B cell (primary cell): ENCODE measurements around the gene MED15. TPM values are rescaled to one million over a fixed set of nuclear protein-coding genes. Genes with fewer than 3 reads are reported as not detected.

Experiments used
- ATAC-seq: fragments of 200-7000 bp; cut with Tn5 transposase; one replicate; pipeline ENCODE4 v1.10.0; 2021; ENCODE audit warnings: low read depth, mild to moderate bottlenecking, moderate number of reproducible peaks, moderate library complexity
- CTCF ChIA-PET: fragments of 350-600 bp; sonication (Branson Sonifier 250); formaldehyde crosslinking; loops from one replicate; lab custom pipeline; 2021; ENCODE audit warnings: antibody characterized with exemption, inconsistent platforms; lab: Charles Lee
- POLR2A ChIA-PET: fragments of 350-600 bp; sonication (Branson Sonifier 250); formaldehyde crosslinking; loops from one replicate; lab custom pipeline; 2021; ENCODE audit warnings: antibody characterized with exemption; lab: Charles Lee
- DNase-seq: peaks from one replicate; pipeline ENCODE4 v3.0.0; 2013
- H2AFZ ChIP-seq: 2 replicates; pipeline ENCODE4 v1.6.1; 2012; ENCODE audit warnings: mild to moderate bottlenecking, low read depth, low read length; ENCODE audit not compliant: insufficient read depth, poor library complexity, severe bottlenecking
- H3K27ac ChIP-seq, 2 donors: 1 replicate in 1 of 2; 2 replicates in 1 of 2; pipeline ENCODE4 v1.5.1; 2012 to 2013; ENCODE audit warnings: low read length in 2 of 2, mild to moderate bottlenecking in 2 of 2, moderate library complexity in 1 of 2
- H3K27me3 ChIP-seq, 4 experiments: fragments of 200-600 bp in 1 of 4; sonication (generic) in 1 of 4; replicated peaks in 1 of 4; 1 replicate in 2 of 4; 2 replicates in 2 of 4; pipeline versions ENCODE4 v1.6.1 to v1.7.0; 2013 to 2016; ENCODE audit warnings: low read length in 3 of 4, mild to moderate bottlenecking in 2 of 4, mixed read lengths in 1 of 4, moderate library complexity in 1 of 4; ENCODE audit not compliant: insufficient read depth in 4 of 4, control insufficient read depth in 3 of 4; ENCODE audit errors: control extremely low read depth in 1 of 4
- H3K36me3 ChIP-seq, 2 experiments: replicated peaks in 1 of 2; 1 replicate in 1 of 2; 2 replicates in 1 of 2; pipeline versions ENCODE4 v1.6.1 to v1.7.1; 2013; ENCODE audit warnings: low read length in 1 of 2; ENCODE audit not compliant: insufficient read depth in 2 of 2, control insufficient read depth in 1 of 2; ENCODE audit errors: control extremely low read depth in 1 of 2, extremely low read depth in 1 of 2
- H3K4me1 ChIP-seq, 2 donors: fragments of 200-600 bp in 1 of 2; sonication (generic) in 1 of 2; 1 replicate in 1 of 2; 2 replicates in 1 of 2; pipeline versions ENCODE4 v1.5.1 to v1.6.1; 2013 to 2017; ENCODE audit warnings: low read length in 2 of 2; ENCODE audit not compliant: control insufficient read depth in 2 of 2, insufficient read depth in 2 of 2
- H3K4me2 ChIP-seq: replicated peaks from 2 replicates; pipeline ENCODE3; 2012; ENCODE audit warnings: mild to moderate bottlenecking, low read depth, low read length; ENCODE audit not compliant: poor library complexity, severe bottlenecking
- H3K4me3 ChIP-seq, 5 experiments: fragments of 200-600 bp in 1 of 5; sonication (generic) in 1 of 5; 1 replicate in 3 of 5; 2 replicates in 2 of 5; pipeline versions ENCODE4 v1.5.1 to v1.7.0; 2011 to 2016; ENCODE audit warnings: low read length in 4 of 5, mild to moderate bottlenecking in 4 of 5, low read depth in 2 of 5, control low read depth in 1 of 5, moderate library complexity in 1 of 5; ENCODE audit not compliant: insufficient read depth in 1 of 5; ENCODE audit errors: control extremely low read depth in 1 of 5, extremely low read depth in 1 of 5
- H3K79me2 ChIP-seq: fragments of 200-600 bp; sonication (generic); one replicate; pipeline ENCODE4 v1.6.0; 2016; ENCODE audit warnings: low read length; ENCODE audit not compliant: control insufficient read depth, insufficient read depth
- H3K9ac ChIP-seq: fragments of 200-600 bp; sonication (generic); 2 replicates; pipeline ENCODE4 v1.6.1; 2017; ENCODE audit warnings: mild to moderate bottlenecking, low read length, moderate library complexity
- H3K9me3 ChIP-seq, 3 donors: one replicate each; pipeline versions ENCODE4 v1.6.1 to v1.7.1; 2013; ENCODE audit warnings: low read length in 2 of 3; ENCODE audit not compliant: control insufficient read depth in 2 of 3, insufficient read depth in 1 of 3; ENCODE audit errors: control extremely low read depth in 1 of 3
- H4K20me1 ChIP-seq: 2 replicates; pipeline ENCODE4 v1.6.0; 2012; ENCODE audit warnings: mild to moderate bottlenecking, low read length; ENCODE audit not compliant: insufficient read depth, control insufficient read depth, poor library complexity, severe bottlenecking
- H3K27ac Mint-ChIP-seq: one replicate; pipeline ENCODE4 v1.8.0; 2021; ENCODE audit warnings: mixed read lengths
- H3K27me3 Mint-ChIP-seq: one replicate; pipeline ENCODE4 v1.8.0; 2021; ENCODE audit warnings: mixed read lengths
- H3K4me1 Mint-ChIP-seq: one replicate; pipeline ENCODE4 v1.8.0; 2021; ENCODE audit warnings: mixed read lengths
- H3K4me3 Mint-ChIP-seq: one replicate; pipeline ENCODE4 v1.8.0; 2021; ENCODE audit warnings: mixed read lengths
- H3K9me3 Mint-ChIP-seq: one replicate; pipeline ENCODE4 v1.8.0; 2022; ENCODE audit warnings: mixed read lengths; ENCODE audit not compliant: insufficient read depth
- CTCF ChIP-seq: fragments of 200-600 bp; IDR thresholded peaks from one replicate; pipeline ENCODE4 v1.8.0; 2022; ENCODE audit warnings: antibody characterized with exemption, mild to moderate bottlenecking
- EZH2 ChIP-seq: IDR thresholded peaks from 2 replicates; pipeline ENCODE4 v1.6.1; 2012; ENCODE audit warnings: borderline replicate concordance, low read depth, mild to moderate bottlenecking, moderate library complexity, low read length; ENCODE audit not compliant: insufficient read depth, poor library complexity, severe bottlenecking
- WGBS: methylation state at CpG from one replicate; pipeline ENCODE4 v1.1.5; 2013; ENCODE audit warnings: missing lambda C conversion rate; ENCODE audit not compliant: insufficient coverage; 5-methylcytosine and 5-hydroxymethylcytosine counted together
- intact Hi-C: fragments of 100-400 bp; cut with micrococcal nuclease; formaldehyde crosslinking; loops from one replicate; pipeline ENCODE4 v1.10.0; 2022
- polyA plus RNA-seq: library from polyadenylated mRNA; depleted of rRNA; stranded (reverse); fragments of >200 nt; gene quantifications from 2 replicates; pipeline ENCODE4 v1.2.3, GENCODE V29; 2012
- total RNA-seq, 2 donors: library from RNA; stranded (reverse); fragments of 120-200 nt in 1 of 2; gene quantifications; 1 replicate in 1 of 2; 2 replicates in 1 of 2; pipeline versions ENCODE4 v1.2.3 to v1.2.4, GENCODE V29; 2013 to 2022

MED15 gene
- total and polyA plus RNA-seq, 2 donors (not counting 1 experiment from before 2014, with no cell fraction given) = 109 to 134 TPM

DNA sequence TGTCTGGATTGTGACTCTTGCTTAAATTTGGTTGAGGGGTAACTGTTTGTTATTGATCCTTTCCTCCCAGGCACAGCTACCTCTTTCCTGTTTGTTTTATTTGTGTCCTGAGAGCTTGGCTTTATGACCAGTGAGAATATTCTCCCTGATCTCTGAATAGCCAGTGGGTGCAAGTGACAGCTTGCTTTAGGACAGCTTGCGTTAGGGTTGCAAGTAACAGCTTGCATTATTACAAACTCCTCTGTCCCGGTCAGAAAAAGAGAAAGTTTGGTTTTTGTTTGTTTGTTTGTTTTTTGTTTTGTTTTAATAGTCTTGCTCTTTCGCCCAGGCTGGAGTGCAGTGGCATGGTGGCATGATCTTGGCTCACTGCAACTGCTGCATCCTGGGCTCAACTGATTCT is 8.5 kb upstream of the MED15 start:
- Histone ChIP-seq H3K27ac (no peak overlapping the region), H3K79me2 (peaks cover 21% of the 10 kb centered on the region), H4K20me1 (peaks cover 4% of the 10 kb centered on the region), H3K9me3 (no peaks in the 10 kb centered on the region), H3K4me1 (peaks cover 10 to 20% of the 10 kb centered on the region in 2 donors), H3K27me3 (no peaks in the 10 kb centered on the region), H3K4me2 (no peak overlapping the region), H2AFZ (no peak overlapping the region), H3K9ac (no peak overlapping the region), H3K4me3 (no peak overlapping the region), H3K36me3 (no peaks in the 10 kb centered on the region)
- Mint-ChIP-seq H3K9me3 (no peaks in the 10 kb centered on the region), H3K27ac (no peak overlapping the region), H3K4me1 (peaks cover 8% of the 10 kb centered on the region), H3K27me3 (no peaks in the 10 kb centered on the region), H3K4me3 (no peak overlapping the region)
- intact Hi-C loops = no loop called here
- POLR2A ChIA-PET = no interaction called here
- no peak for TF ChIP-seq CTCF
- TF ChIP-seq EZH2 = no peak
- CTCF ChIA-PET = interaction anchor here (1.1 to 1.6 kb wide), 4 partner anchors 15 to 81 kb away, joined by 3 to 10 read pairs (median 5); no protein-coding TSS in a partner anchor
- DNase-seq = no peak
- ATAC-seq = no peak
- 50% methylated on average over 2 of the region's 3 CpGs for WGBS

DNA sequence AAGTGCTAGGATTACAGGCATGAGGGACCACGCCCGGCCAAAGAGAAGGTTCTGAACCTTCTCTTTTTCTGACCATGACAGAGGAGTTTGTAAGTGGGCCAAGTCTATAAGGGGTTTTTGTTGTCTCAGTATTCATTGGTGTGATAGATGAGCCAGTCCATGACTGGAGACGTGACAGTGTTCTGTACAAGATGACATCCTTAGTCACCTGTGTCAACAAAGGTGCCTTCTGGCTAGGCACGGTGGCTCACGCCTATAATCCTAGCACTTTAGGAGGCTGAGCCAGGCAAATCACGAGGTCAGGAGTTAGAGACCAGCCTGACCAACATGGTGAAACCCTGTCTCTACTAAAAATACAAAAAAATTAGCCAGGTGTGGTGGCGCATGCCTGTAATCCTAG is 7.6 kb upstream of the MED15 start:
- H2AFZ ChIP-seq = no peak overlapping the region
- TF ChIP-seq CTCF = no peak
- no peak for TF ChIP-seq EZH2
- ChIA-PET CTCF (interaction anchor here (1.2 to 1.6 kb wide), 2 partner anchors 82 to 88 kb away, joined by 3 to 4 read pairs; no protein-coding TSS in a partner anchor), POLR2A (no interaction called here)
- no peak overlapping the region for H3K27ac Mint-ChIP-seq
- H3K4me1 ChIP-seq = peaks cover 1 to 11% of the 10 kb centered on the region in 2 donors
- no peak overlapping the region for H3K4me3 ChIP-seq
- no peaks in the 10 kb centered on the region for H3K27me3 Mint-ChIP-seq
- H3K9ac ChIP-seq = no peak overlapping the region
- no peaks in the 10 kb centered on the region for H4K20me1 ChIP-seq
- H3K4me2 ChIP-seq = no peak overlapping the region
- H3K9me3 Mint-ChIP-seq = no peaks in the 10 kb centered on the region
- H3K9me3 ChIP-seq = no peaks in the 10 kb centered on the region
- H3K27ac ChIP-seq = no peak overlapping the region
- no peak for DNase-seq
- WGBS = 93% methylated on average over 2 of the region's 7 CpGs
- intact Hi-C loops = no loop called here
- ATAC-seq = no peak
- H3K4me3 Mint-ChIP-seq = no peak overlapping the region
- no peaks in the 10 kb centered on the region for H3K27me3 ChIP-seq
- H3K4me1 Mint-ChIP-seq = peaks cover 3% of the 10 kb centered on the region
- peaks cover 12% of the 10 kb centered on the region for H3K79me2 ChIP-seq
- H3K36me3 ChIP-seq = no peaks in the 10 kb centered on the region
